Skeletal muscle tissue (tissue), 4 donors: ENCODE measurements around the gene RCC1. TPM values are rescaled to one million over a fixed set of nuclear protein-coding genes. Genes with fewer than 3 reads are reported as not detected.
"Not testable (repeated sequence)": the region's sequence is repeated elsewhere in the genome, so short reads cannot be mapped to it uniquely, and the experiment has no call there.

Source experiments
- H3K27ac ChIP-seq: one replicate; pipeline ENCODE4 v1.7.0; 2013; ENCODE audit warnings: mild to moderate bottlenecking, low read depth, low read length, inconsistent platforms
- H3K27me3 ChIP-seq, 3 donors: one replicate each; pipeline ENCODE4 v1.7.0; 2013; ENCODE audit warnings: low read length in 3 of 3; ENCODE audit not compliant: control insufficient read depth in 3 of 3, insufficient read depth in 3 of 3
- H3K36me3 ChIP-seq, 3 donors: one replicate each; pipeline ENCODE4 v1.7.0; 2013; ENCODE audit warnings: low read length in 3 of 3; ENCODE audit not compliant: control insufficient read depth in 3 of 3, insufficient read depth in 3 of 3
- H3K4me1 ChIP-seq, 3 donors: one replicate each; pipeline ENCODE4 v1.7.0; 2013; ENCODE audit warnings: low read length in 3 of 3, mild to moderate bottlenecking in 3 of 3; ENCODE audit not compliant: control insufficient read depth in 3 of 3, insufficient read depth in 3 of 3
- H3K4me3 ChIP-seq, 3 donors: one replicate each; pipeline ENCODE4 v1.7.0; 2013; ENCODE audit warnings: low read length in 3 of 3
- H3K9ac ChIP-seq, 3 donors: one replicate each; pipeline ENCODE4 v1.7.0; 2013; ENCODE audit warnings: low read length in 3 of 3, mild to moderate bottlenecking in 3 of 3, moderate library complexity in 2 of 3, low read depth in 1 of 3
- H3K9me3 ChIP-seq, 3 donors: one replicate each; pipeline ENCODE4 v1.7.0; 2013; ENCODE audit warnings: low read length in 3 of 3; ENCODE audit not compliant: control insufficient read depth in 3 of 3
- total RNA-seq: library from RNA; depleted of rRNA; stranded (reverse); fragments of >200 nt; gene quantifications from one replicate; pipeline ENCODE4 v1.2.3, GENCODE V29; 2014
- donor health status: Osteomylitis.

RCC1 gene
- total RNA-seq, 1 donor from 2014 or later, result 21.9 TPM

- Histone ChIP-seq H3K9ac (peak overlapping the region; percentile 7 to 45 (median 42)), H3K4me1 (peaks cover 29 to 49% (median 30%) of the 10 kb centered on the region in 3 donors), H3K9me3 (no peaks in the 10 kb centered on the region), H3K36me3 (peaks cover 36 to 47% (median 38%) of the 10 kb centered on the region in 3 donors), H3K4me3 (no peak overlapping the region), H3K27me3 (no peaks in the 10 kb centered on the region), H3K27ac (no peak overlapping the region)
These were observed 4.6 kb downstream of the RCC1 start for GRCh38 chr1:28510273-28510969.

DNA sequence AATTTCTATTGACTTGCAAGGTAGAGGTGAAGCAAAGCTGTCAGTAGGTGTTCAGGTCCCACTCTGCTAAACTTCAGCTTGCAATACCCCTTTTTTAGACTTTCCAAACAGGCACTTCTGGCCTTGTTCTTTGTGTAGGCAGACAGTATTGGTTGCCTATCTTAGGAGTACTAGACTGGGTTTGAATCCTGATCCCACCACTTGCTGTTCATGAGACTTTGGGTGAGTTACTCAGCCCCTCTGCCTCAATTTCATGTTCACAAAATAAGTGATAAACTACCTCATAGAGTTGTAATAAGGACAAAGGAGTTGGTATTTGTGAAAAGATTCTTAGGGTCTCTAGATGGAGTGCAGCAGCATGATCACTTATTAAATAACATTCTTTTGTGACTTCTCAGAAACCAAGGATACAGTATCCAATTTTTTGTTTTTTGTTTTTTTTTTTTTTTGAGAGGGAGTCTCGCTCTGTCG lies 5.2 kb downstream of the RCC1 start:
- Histone ChIP-seq H3K4me3 (no peak overlapping the region), H3K4me1 (peaks cover 29 to 49% (median 30%) of the 10 kb centered on the region in 3 donors)

DNA sequence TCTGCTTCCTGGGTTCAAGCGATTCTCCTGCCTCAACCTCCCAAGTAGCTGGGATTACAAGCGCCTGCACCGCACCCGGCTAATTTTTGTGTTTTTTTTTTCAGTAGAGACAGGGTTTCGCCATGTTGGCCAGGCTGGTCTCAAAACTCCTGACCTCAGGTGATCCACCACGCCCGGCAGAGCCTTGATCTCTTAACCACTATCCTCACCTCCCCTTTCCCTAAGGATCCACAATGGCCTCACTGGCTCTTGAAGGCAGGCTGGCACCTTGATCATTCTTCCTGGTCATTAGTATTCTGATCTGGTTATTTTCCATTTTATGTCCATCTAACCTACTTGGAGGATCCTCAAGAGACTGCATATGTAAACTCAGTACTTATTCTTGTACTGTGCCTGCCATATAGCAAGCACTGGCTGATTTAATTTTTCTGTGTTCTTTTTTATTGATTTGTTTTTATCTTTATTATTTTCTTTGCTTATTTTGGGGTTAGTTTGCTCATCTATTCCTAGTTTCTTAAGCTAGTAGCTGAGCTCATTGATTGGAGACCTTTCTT lies 6.3 kb downstream of the RCC1 start:
- no peak overlapping the region for H3K27ac ChIP-seq
- no peaks in the 10 kb centered on the region for H3K9me3 ChIP-seq
- no peaks in the 10 kb centered on the region for H3K27me3 ChIP-seq
- H3K9ac ChIP-seq, result no peak overlapping the region
- peaks cover 21 to 41% (median 28%) of the 10 kb centered on the region in 3 donors for H3K4me1 ChIP-seq
- H3K36me3 ChIP-seq, result peaks cover 36 to 47% (median 38%) of the 10 kb centered on the region in 3 donors
- H3K4me3 ChIP-seq, result no peak overlapping the region

More for the DNA sequence above, 5.2 kb downstream of the RCC1 start:
- no peak overlapping the region for H3K9ac ChIP-seq
- H3K9me3 ChIP-seq, result no peaks in the 10 kb centered on the region
- H3K27me3 ChIP-seq, result no peaks in the 10 kb centered on the region
- H3K27ac ChIP-seq, result no peak overlapping the region
- H3K36me3 ChIP-seq, result peaks cover 36 to 47% (median 38%) of the 10 kb centered on the region in 3 donors

DNA sequence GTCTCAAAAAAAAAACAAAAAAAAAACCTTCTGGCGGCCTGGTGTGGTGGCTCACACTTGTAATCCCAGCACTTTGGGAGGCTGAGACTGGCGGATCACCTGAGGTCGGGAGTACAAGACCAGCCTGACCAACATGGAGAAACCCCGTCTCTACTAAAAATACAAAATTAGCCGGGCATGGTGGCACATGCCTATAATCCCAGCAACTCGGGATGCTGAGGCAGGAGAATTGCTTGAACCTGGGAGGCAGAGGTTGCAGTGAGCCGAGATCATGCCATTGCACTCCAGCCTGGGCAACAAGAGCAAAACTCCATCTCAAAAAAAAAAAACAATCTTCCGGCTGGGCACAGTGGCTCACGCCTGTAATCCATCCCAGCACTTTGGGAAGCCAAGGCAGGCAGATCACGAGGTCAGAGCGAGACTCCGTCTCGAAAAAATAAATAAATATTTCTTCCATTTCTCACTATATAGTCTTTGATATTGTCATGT lies 8.6 kb downstream of the RCC1 start:
- not testable (repeated sequence) for H3K4me3 ChIP-seq, H3K9me3 ChIP-seq, H3K9ac ChIP-seq, H3K27ac ChIP-seq, H3K27me3 ChIP-seq
- Histone ChIP-seq H3K36me3 (peaks cover 21 to 27% (median 24%) of the 10 kb centered on the region in 3 donors), H3K4me1 (peaks cover 23 to 35% (median 23%) of the 10 kb centered on the region in 3 donors)

- Histone ChIP-seq H3K9ac (no peak overlapping the region), H3K4me3 (no peak overlapping the region), H3K27ac (no peak overlapping the region), H3K9me3 (no peaks in the 10 kb centered on the region), H3K4me1 (peaks cover 16 to 20% (median 20%) of the 10 kb centered on the region in 3 donors), H3K36me3 (peaks cover 6 to 10% (median 7%) of the 10 kb centered on the region in 3 donors), H3K27me3 (no peaks in the 10 kb centered on the region)
These were observed 10.7 kb downstream of the RCC1 start for GRCh38 chr1:28516518-28516956.

DNA sequence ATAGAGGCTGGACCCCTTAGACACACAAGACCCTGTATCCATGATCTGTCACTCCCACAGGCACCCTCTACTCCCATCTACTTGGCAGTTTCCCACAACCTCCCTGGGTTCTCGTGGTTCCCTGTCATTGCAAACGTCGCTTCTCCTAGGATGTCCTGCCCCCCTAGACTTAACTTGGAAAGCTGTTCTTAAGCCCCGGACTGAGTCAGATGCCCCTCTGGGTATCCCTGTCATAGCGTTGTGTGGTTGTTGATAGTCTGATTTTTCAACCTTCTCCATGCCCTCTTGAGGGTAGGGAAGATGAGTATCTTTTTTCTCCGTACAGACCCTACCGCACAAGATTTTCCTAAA lies 11.8 kb downstream of the RCC1 start:
- Histone ChIP-seq H3K27ac (peak overlapping the region; percentile 57), H3K36me3 (peaks cover 2 to 5% (median 4%) of the 10 kb centered on the region in 3 donors), H3K4me3 (peak overlapping the region; percentile 56 to 79 (median 78)), H3K9ac (peak overlapping the region; percentile 8 to 84 (median 29)), H3K9me3 (no peaks in the 10 kb centered on the region), H3K4me1 (peaks cover 16 to 20% (median 18%) of the 10 kb centered on the region in 3 donors), H3K27me3 (no peaks in the 10 kb centered on the region)

DNA sequence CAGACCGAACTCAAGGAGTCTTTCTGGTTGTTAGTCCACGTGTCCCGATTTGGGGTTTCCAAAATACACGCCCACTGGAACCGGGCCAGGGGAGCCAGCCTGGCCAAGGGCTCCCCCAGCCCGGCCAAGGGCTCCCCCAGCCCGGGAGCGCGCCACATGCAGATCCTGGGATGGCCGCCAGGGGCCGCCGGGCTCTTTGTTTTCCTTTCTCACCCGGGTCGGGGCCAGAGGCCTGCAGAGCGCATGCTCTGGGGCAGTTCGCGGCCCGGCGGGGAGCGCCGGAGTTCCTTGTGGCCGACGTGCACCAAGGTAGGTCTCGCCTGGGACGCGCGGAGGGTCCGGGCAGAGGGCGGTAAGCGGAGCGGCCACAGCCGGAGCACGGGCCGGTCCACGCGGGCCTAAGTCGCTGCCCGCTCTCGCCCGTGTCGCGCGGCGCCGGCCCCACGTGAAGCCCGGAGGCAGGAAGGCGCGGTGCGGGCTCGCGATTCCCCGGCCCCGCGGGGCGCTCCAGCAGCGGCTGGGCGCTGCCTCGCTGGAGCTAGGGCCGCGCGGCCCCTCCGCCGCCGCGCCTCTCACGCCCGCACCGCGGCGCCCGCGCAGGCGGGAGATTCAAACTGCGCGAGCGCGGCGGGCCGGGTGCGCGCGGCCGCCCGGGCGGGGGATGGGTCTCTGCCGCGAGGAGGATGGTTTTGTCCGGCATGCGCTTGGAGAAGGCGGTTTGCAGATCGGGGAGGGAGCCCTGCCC lies 12.3 kb downstream of the RCC1 start:
- H3K36me3 ChIP-seq, result peaks cover under 1 to 5% (median 4%) of the 10 kb centered on the region in 3 donors
- H3K4me1 ChIP-seq, result peaks cover 16 to 20% (median 18%) of the 10 kb centered on the region in 3 donors
- no peaks in the 10 kb centered on the region for H3K27me3 ChIP-seq
- H3K27ac ChIP-seq, result peak overlapping the region; percentile 57
- H3K4me3 ChIP-seq, result peak overlapping the region; percentile 78 to 79 (median 79)
- peak overlapping the region; percentile 65 to 84 (median 70) for H3K9ac ChIP-seq
- H3K9me3 ChIP-seq, result no peaks in the 10 kb centered on the region

GRCh38 chr1:28518745-28519341 lies 13.0 kb downstream of the RCC1 start:
- H3K36me3 ChIP-seq, result no peaks in the 10 kb centered on the region
- no peaks in the 10 kb centered on the region for H3K27me3 ChIP-seq
- no peak overlapping the region for H3K27ac ChIP-seq
- peak overlapping the region; percentile 65 to 84 (median 66) for H3K9ac ChIP-seq
- H3K4me1 ChIP-seq, result peaks cover 16 to 18% (median 17%) of the 10 kb centered on the region in 3 donors
- no peaks in the 10 kb centered on the region for H3K9me3 ChIP-seq
- H3K4me3 ChIP-seq, result peak overlapping the region; percentile 78 to 79 (median 79)

GRCh38 chr1:28519946-28520725 lies 14.3 kb downstream of the RCC1 start:
- H3K4me1 ChIP-seq, result peaks cover 16 to 18% (median 17%) of the 10 kb centered on the region in 3 donors
- no peaks in the 10 kb centered on the region for H3K9me3 ChIP-seq
- no peaks in the 10 kb centered on the region for H3K36me3 ChIP-seq
- H3K27me3 ChIP-seq, result no peaks in the 10 kb centered on the region
- peak overlapping the region in 1 of 3 donors; percentile 3 for H3K9ac ChIP-seq
- no peak overlapping the region for H3K27ac ChIP-seq
- H3K4me3 ChIP-seq, result no peak overlapping the region
